Activated CD4-positive, alpha-beta T cell treated with anti-CD3 and anti-CD28 coated beads for 36 hours (primary cell): ENCODE data around the gene GOLT1B. TPM values are rescaled to one million over a fixed set of nuclear protein-coding genes. Genes with fewer than 3 reads are reported as not detected.

Experiments
- ATAC-seq: fragments of 200-7000 bp; cut with Tn5 transposase; one replicate; pipeline ENCODE4 v1.10.0; 2021; ENCODE audit warnings: mild to moderate bottlenecking, moderate library complexity
- CTCF ChIA-PET: fragments of 350-600 bp; sonication (Branson Sonifier 250); formaldehyde crosslinking; loops from one replicate; lab custom pipeline; 2021; ENCODE audit warnings: antibody characterized with exemption; lab: Charles Lee
- POLR2A ChIA-PET: fragments of 350-600 bp; sonication (Branson Sonifier 250); formaldehyde crosslinking; loops from one replicate; lab custom pipeline; 2021; ENCODE audit warnings: antibody characterized with exemption, inconsistent platforms; lab: Charles Lee
- DNase-seq: peaks from one replicate; pipeline ENCODE4 v3.0.0-alpha.2; 2020
- H3K27ac Mint-ChIP-seq: one replicate; pipeline ENCODE4 v1.8.0; 2021; ENCODE audit warnings: mixed read lengths
- H3K27me3 Mint-ChIP-seq: one replicate; pipeline ENCODE4 v1.8.0; 2021; ENCODE audit warnings: mixed read lengths
- H3K36me3 Mint-ChIP-seq: one replicate; pipeline ENCODE4 v1.8.0; 2021; ENCODE audit warnings: low read depth, mixed read lengths
- H3K4me1 Mint-ChIP-seq: one replicate; pipeline ENCODE4 v1.8.0; 2021; ENCODE audit warnings: mixed read lengths
- H3K4me3 Mint-ChIP-seq: one replicate; pipeline ENCODE4 v1.8.0; 2021; ENCODE audit warnings: mild to moderate bottlenecking, moderate library complexity, mixed read lengths
- H3K9me3 Mint-ChIP-seq: one replicate; pipeline ENCODE4 v1.8.0; 2021; ENCODE audit warnings: low read depth, mixed read lengths
- intact Hi-C, 2 experiments: fragments of 100-400 bp; cut with DNase I in 1 of 2; cut with micrococcal nuclease in 1 of 2; formaldehyde crosslinking; loops; one replicate each; pipeline versions ENCODE4 v1.14.2 to v1.15.1; 2022 to 2024; cut with DNase I, micrococcal nuclease
- total RNA-seq, 2 experiments: library from RNA; stranded (reverse); gene quantifications; one replicate each; pipeline ENCODE4 v1.2.3, GENCODE V29; 2021

GOLT1B gene
- total RNA-seq, 2 experiments from 2014 or later, result 25.6 to 31.2 TPM

DNA sequence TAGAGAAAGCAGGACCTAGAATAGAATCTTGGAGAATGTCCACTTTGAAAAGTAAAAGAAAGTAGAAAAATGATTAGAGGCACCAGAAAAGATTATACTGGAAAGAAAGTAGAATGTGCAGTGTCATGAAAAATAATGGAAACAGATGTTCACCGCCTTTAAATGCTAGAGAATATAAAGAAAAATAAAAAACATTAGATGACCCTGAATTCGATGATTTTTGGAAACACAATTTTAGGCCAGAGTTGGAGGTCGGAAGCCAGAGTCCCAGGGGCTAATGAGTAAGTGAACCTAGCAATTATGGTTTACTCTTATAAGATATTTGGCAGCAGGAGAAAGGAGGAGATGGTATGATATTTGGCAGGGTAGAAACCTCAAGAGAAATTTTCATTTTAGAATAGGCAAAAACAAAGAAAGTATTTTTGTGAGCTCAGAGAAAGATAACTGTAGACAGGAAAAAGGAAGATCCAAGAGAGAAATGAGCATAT, 65.4 kb downstream of the GOLT1B start:
- Mint-ChIP-seq H3K9me3 (no peaks in the 10 kb centered on the region), H3K27me3 (no peaks in the 10 kb centered on the region), H3K4me3 (no peak overlapping the region), H3K27ac (no peak overlapping the region), H3K36me3 (no peaks in the 10 kb centered on the region), H3K4me1 (no peaks in the 10 kb centered on the region)
- CTCF ChIA-PET, result no interaction called here
- no peak for DNase-seq
- POLR2A ChIA-PET, result no interaction called here
- intact Hi-C loops, result no loop called here
- ATAC-seq, result no peak

Other genes starting within 250 kb of the GOLT1B start
- not detected for gene SLCO1A2, start 166.9 kb upstream of the GOLT1B start, total RNA-seq
- gene IAPP, start 128.9 kb upstream of the GOLT1B start, total RNA-seq, result not detected
- gene PYROXD1, start 64.1 kb upstream of the GOLT1B start, total RNA-seq, result 10 to 100 TPM; 27.4 to 34.6 TPM
- 10 to 100 TPM; 64.4 to 92.8 TPM for gene RECQL, start 154 bp upstream of the GOLT1B start, total RNA-seq
- gene SPX, start 24.5 kb downstream of the GOLT1B start, total RNA-seq, result under 1 TPM; 0.16 to 0.61 TPM
- not detected for gene GYS2, start 103.1 kb downstream of the GOLT1B start, total RNA-seq
- gene LDHB, start 156.1 kb downstream of the GOLT1B start, total RNA-seq, result 1,000 to 10,000 TPM in 1 of 2 experiments, 100 to 1,000 TPM in 1; 918 to 1,852 TPM